ENCODE results near the gene TRIB2.

Gene TRIB2

GRCh38 chr2:12754643-12755042, 37.9 kb downstream of the TRIB2 start:
- DNase-seq, result no peak

- no peak for DNase-seq
Observed at GRCh38 chr2:12755384-12755783, 38.6 kb downstream of the TRIB2 start.

GRCh38 chr2:12759248-12759647, 42.5 kb downstream of the TRIB2 start:
- DNase-seq, result no peak

GRCh38 chr2:12761104-12761503, 44.4 kb downstream of the TRIB2 start:
- peak; percentile 15 for DNase-seq

GRCh38 chr2:12762337-12762736, 45.6 kb downstream of the TRIB2 start:
- no peak for DNase-seq

GRCh38 chr2:12762976-12763375, 46.2 kb downstream of the TRIB2 start:
- no peak for DNase-seq

- no peak for DNase-seq
Observed at GRCh38 chr2:12763486-12763885, 46.8 kb downstream of the TRIB2 start.

- no peak for DNase-seq
Observed at GRCh38 chr2:12764075-12764730, 47.5 kb downstream of the TRIB2 start.

GRCh38 chr2:12764849-12765605, 48.3 kb downstream of the TRIB2 start:
- no peak for DNase-seq

- no peak for DNase-seq
Observed at GRCh38 chr2:12766421-12766879, 49.7 kb downstream of the TRIB2 start.

GRCh38 chr2:12767541-12767940, 50.8 kb downstream of the TRIB2 start:
- no peak for DNase-seq

GRCh38 chr2:12767996-12768624, 51.4 kb downstream of the TRIB2 start:
- DNase-seq, result no peak

GRCh38 chr2:12769492-12770105, 52.9 kb downstream of the TRIB2 start:
- peak; percentile 4 for DNase-seq

- DNase-seq, result no peak
Observed at GRCh38 chr2:12770300-12770968, 53.7 kb downstream of the TRIB2 start.

GRCh38 chr2:12771154-12771553, 54.4 kb downstream of the TRIB2 start:
- DNase-seq, result no peak

- no peak for DNase-seq
Observed at GRCh38 chr2:12773586-12774394, 57.1 kb downstream of the TRIB2 start.

GRCh38 chr2:12774395-12774727, 57.6 kb downstream of the TRIB2 start:
- no peak for DNase-seq

- no peak for DNase-seq
Observed at GRCh38 chr2:12776521-12776961, 59.8 kb downstream of the TRIB2 start.

GRCh38 chr2:12778369-12778768, 61.6 kb downstream of the TRIB2 start:
- DNase-seq, result no peak

- DNase-seq, result no peak
Observed at GRCh38 chr2:12778811-12779579, 62.3 kb downstream of the TRIB2 start.

GRCh38 chr2:12781329-12781728, 64.6 kb downstream of the TRIB2 start:
- DNase-seq, result no peak
